ENCODE results near the gene PLEKHM3.

DNA sequence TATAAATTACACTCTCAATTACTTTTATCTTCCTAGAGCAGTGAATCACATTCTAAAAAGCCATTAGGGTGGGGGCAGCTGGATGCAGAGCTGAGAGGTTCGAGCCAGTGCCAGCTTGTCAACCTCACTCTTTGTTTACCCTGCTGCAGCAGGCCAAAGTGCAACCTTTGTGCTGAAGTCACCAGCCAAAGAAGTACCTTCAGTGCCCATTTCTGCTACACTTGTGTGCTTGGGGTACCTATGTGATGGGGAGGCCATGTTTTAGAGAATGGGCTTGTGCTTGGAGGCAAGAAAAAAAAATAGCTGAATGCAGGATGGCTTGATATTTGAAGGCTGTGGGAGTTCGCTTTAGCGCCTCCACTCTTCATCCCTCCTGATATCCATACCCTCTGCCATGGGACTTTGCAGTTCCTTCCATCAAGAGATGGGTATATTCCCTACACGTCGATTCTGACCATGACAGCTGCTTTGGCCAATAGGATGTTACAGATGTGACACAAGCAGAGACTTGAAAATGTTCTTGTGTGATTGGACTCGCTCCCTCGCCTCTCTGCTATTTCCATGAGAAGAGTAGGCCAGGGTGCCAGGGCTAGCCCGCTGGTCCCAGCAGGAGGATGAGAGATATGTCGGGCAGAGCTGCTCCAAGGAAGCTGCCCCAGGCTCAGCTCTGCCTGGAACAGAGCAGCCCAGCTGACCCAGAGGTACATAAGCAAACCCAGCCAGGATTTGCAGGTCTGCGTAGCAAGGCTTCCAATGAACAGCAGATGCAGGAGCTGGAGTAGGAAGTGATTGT is 242.9 kb downstream of the PLEKHM3 start:
- no peak for TF ChIP-seq EZH2 (IDR thresholded peaks at IDR 0.05; ENCODE audit: low read length)
- TF ChIP-seq, protein P1, sequence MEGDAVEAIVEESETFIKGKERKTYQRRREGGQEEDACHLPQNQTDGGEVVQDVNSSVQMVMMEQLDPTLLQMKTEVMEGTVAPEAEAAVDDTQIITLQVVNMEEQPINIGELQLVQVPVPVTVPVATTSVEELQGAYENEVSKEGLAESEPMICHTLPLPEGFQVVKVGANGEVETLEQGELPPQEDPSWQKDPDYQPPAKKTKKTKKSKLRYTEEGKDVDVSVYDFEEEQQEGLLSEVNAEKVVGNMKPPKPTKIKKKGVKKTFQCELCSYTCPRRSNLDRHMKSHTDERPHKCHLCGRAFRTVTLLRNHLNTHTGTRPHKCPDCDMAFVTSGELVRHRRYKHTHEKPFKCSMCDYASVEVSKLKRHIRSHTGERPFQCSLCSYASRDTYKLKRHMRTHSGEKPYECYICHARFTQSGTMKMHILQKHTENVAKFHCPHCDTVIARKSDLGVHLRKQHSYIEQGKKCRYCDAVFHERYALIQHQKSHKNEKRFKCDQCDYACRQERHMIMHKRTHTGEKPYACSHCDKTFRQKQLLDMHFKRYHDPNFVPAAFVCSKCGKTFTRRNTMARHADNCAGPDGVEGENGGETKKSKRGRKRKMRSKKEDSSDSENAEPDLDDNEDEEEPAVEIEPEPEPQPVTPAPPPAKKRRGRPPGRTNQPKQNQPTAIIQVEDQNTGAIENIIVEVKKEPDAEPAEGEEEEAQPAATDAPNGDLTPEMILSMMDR (optimal IDR thresholded peaks at IDR 0.05 in 1 of 3, IDR thresholded peaks at IDR 0.05 in 1 of 3, conservative IDR thresholded peaks at IDR 0.05 in 1 of 3; ENCODE audit: extremely low read depth in 1 of 3, insufficient read depth in 2 of 3, low read length in 3 of 3): no peak

Data from keratinocyte (primary cell).